ENCODE data around the gene CEP43.

GRCh38 chr6:166950443-166950821 lies 48.8 kb upstream of the CEP43 start:
- no peak for TF ChIP-seq EZH2 (IDR thresholded peaks at IDR 0.05)
- no peak for TF ChIP-seq POLR2AphosphoS5 (IDR thresholded peaks at IDR 0.05; ENCODE audit: borderline replicate concordance, low read depth, low read length)
- TF ChIP-seq FOXP2 (optimal IDR thresholded peaks at IDR 0.05; ENCODE audit: control extremely low read depth, extremely low read length, insufficient read depth) = no peak

Measured in SK-N-MC (cell line).